Vagina (tissue), 2 donors: ENCODE results near the gene PTPN4.

Source experiments
- POLR2A ChIP-seq, 2 donors: fragments of 450-650 bp; IDR thresholded peaks; one replicate each; pipeline ENCODE4 v1.6.1; 2017; ENCODE audit warnings: antibody characterized with exemption in 2 of 2, mild to moderate bottlenecking in 2 of 2, moderate library complexity in 2 of 2
- POLR2AphosphoS5 ChIP-seq, 2 donors: sonication (generic); formaldehyde crosslinking; IDR thresholded peaks; one replicate each; pipeline ENCODE4 v1.9.0; 2017; ENCODE audit warnings: antibody characterized with exemption in 2 of 2, mild to moderate bottlenecking in 2 of 2, low read depth in 1 of 2; ENCODE audit not compliant: insufficient read depth in 1 of 2
- TF ChIP-seq, protein P1 (sequence below), 3 experiments: fragments of 450-650 bp in 2 of 3; fragments of 200-600 bp in 1 of 3; sonication (generic) in 1 of 3; IDR thresholded peaks; one replicate each; pipeline ENCODE4 v1.5.1; 2017 to 2019; ENCODE audit warnings: antibody characterized with exemption in 3 of 3, mild to moderate bottlenecking in 2 of 3, moderate library complexity in 2 of 3

DNA sequence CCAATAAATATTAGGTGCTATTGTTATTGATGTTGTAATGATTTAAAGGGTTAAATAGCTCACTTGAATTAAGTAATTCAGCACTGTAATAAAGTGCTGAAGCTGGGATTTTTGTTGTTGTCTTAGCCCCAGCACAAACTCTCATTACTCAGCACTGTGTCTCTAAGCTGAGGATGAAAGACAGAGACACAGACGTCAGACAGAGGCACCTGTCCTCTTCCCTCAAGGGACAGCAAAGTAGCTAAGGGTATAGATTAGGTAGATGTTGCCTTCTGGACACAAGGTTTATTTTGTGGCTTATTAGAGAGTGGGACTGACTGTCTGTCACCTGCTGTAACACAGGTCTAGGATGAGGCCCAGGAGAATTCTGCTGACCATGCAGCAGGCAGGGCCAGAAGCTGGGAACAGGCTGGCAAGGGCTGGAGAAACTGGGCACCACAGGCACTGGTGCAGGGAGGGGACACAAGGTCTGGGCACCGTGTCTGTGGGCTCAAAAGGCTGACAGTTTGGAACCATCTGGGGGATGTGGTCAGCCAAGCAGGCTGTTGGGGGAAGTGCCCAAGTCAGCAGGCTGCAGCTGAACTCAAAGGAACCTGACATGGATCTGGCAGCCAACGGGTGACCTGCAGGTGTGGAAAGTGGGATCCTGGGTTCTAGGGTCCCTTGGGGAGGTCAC is 20.0 kb upstream of the PTPN4 start:
- TF ChIP-seq, protein P1, sequence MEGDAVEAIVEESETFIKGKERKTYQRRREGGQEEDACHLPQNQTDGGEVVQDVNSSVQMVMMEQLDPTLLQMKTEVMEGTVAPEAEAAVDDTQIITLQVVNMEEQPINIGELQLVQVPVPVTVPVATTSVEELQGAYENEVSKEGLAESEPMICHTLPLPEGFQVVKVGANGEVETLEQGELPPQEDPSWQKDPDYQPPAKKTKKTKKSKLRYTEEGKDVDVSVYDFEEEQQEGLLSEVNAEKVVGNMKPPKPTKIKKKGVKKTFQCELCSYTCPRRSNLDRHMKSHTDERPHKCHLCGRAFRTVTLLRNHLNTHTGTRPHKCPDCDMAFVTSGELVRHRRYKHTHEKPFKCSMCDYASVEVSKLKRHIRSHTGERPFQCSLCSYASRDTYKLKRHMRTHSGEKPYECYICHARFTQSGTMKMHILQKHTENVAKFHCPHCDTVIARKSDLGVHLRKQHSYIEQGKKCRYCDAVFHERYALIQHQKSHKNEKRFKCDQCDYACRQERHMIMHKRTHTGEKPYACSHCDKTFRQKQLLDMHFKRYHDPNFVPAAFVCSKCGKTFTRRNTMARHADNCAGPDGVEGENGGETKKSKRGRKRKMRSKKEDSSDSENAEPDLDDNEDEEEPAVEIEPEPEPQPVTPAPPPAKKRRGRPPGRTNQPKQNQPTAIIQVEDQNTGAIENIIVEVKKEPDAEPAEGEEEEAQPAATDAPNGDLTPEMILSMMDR (IDR thresholded peaks at IDR 0.05), result no peak
- TF ChIP-seq POLR2AphosphoS5 (IDR thresholded peaks at IDR 0.05; ENCODE audit: insufficient read depth in 1 of 2, low read depth in 1 of 2), result no peak
- TF ChIP-seq POLR2A (IDR thresholded peaks at IDR 0.05), result no peak
